Neural cell (in vitro differentiated cells): Measurements from ENCODE around the gene NR2C2. TPM values are rescaled to one million over a fixed set of nuclear protein-coding genes. Genes with fewer than 3 reads are reported as not detected.

Source experiments
- H2AFZ ChIP-seq: fragments of 200-600, 300-800 bp; sonication (generic), shearing (Covaris generic); 2 replicates; pipeline ENCODE4 v1.6.0; 2014; ENCODE audit warnings: low read depth, mild to moderate bottlenecking, antibody characterized with exemption, low read length, moderate library complexity
- H3F3A ChIP-seq: fragments of 200-600 bp; shearing (Covaris generic); 2 replicates; pipeline ENCODE4 v1.6.1; 2016; ENCODE audit warnings: mild to moderate bottlenecking, moderate library complexity, mixed read lengths, antibody characterized with exemption, low read length; ENCODE audit not compliant: insufficient read depth, poor library complexity, severe bottlenecking
- H3K27ac ChIP-seq: fragments of 200-600, 300-800 bp; sonication (generic), shearing (Covaris generic); 2 replicates; pipeline ENCODE4 v1.5.1; 2014; ENCODE audit warnings: mild to moderate bottlenecking, low read length, moderate library complexity
- H3K27me3 ChIP-seq: fragments of 300-800, 200-600 bp; sonication (generic), shearing (Covaris generic); 2 replicates; pipeline ENCODE4 v1.6.0; 2014; ENCODE audit warnings: mild to moderate bottlenecking, low read depth, low read length, moderate library complexity; ENCODE audit not compliant: insufficient read depth
- H3K36me3 ChIP-seq: fragments of 300-800, 200-600 bp; sonication (generic), shearing (Covaris generic); 2 replicates; pipeline ENCODE4 v1.5.1; 2014; ENCODE audit warnings: mild to moderate bottlenecking, antibody characterized with exemption, low read length, moderate library complexity; ENCODE audit not compliant: insufficient read depth
- H3K4me2 ChIP-seq: fragments of 300-800, 200-600 bp; sonication (generic), shearing (Covaris generic); 2 replicates; pipeline ENCODE4 v1.6.0; 2014; ENCODE audit warnings: mild to moderate bottlenecking, low read length
- H3K4me3 ChIP-seq: fragments of 300-800, 200-600 bp; sonication (generic), shearing (Covaris generic); 2 replicates; pipeline ENCODE4 v1.5.1; 2014; ENCODE audit warnings: mild to moderate bottlenecking, low read length, moderate library complexity
- H3K79me2 ChIP-seq: fragments of 200-600 bp; shearing (Covaris generic); replicated peaks from 2 replicates; pipeline ENCODE4 v1.6.0; 2014; ENCODE audit warnings: mild to moderate bottlenecking, low read length, moderate library complexity; ENCODE audit not compliant: insufficient read depth
- H3K9ac ChIP-seq: fragments of 300-800, 200-600 bp; sonication (generic), shearing (Covaris generic); 2 replicates; pipeline ENCODE4 v1.6.1; 2016; ENCODE audit warnings: mild to moderate bottlenecking, low read length, mixed read lengths
- H3K9me2 ChIP-seq: fragments of 200-600 bp; shearing (Covaris generic); 2 replicates; pipeline ENCODE4 v1.6.1; 2016; ENCODE audit warnings: mild to moderate bottlenecking, low read length, mixed read lengths; ENCODE audit not compliant: insufficient read depth
- H3K9me3 ChIP-seq: fragments of 200-600, 300-800 bp; sonication (generic), shearing (Covaris generic); 2 replicates; pipeline ENCODE4 v1.6.1; 2016; ENCODE audit warnings: mild to moderate bottlenecking, mixed run types, low read length, moderate library complexity, mixed read lengths
- H4K20me1 ChIP-seq: fragments of 200-600 bp; shearing (Covaris generic); 2 replicates; pipeline ENCODE4 v1.6.1; 2016; ENCODE audit warnings: mild to moderate bottlenecking, mixed run types; ENCODE audit not compliant: insufficient read depth
- EP300 ChIP-seq: fragments of 450-650 bp; conservative IDR thresholded peaks from 2 replicates; pipeline ENCODE4 v1.6.1; 2014; ENCODE audit warnings: antibody characterized with exemption, mild to moderate bottlenecking, moderate library complexity; ENCODE audit not compliant: poor library complexity, severe bottlenecking
- EZH2 ChIP-seq: fragments of 200-600, 300-800 bp; shearing (Covaris generic), sonication (generic); IDR thresholded peaks from 2 replicates; pipeline ENCODE4 v1.6.1; 2014; ENCODE audit warnings: antibody characterized with exemption, low read length, borderline replicate concordance, mild to moderate bottlenecking; ENCODE audit not compliant: insufficient read depth, poor library complexity, severe bottlenecking
- MXI1 ChIP-seq: fragments of 450-650 bp; conservative IDR thresholded peaks from 2 replicates; pipeline ENCODE4 v1.6.1; 2014; ENCODE audit warnings: antibody characterized with exemption, mild to moderate bottlenecking; ENCODE audit not compliant: poor library complexity, severe bottlenecking
- POLR2AphosphoS5 ChIP-seq: IDR thresholded peaks from 2 replicates; pipeline ENCODE4 v1.6.1; 2012
- RAD21 ChIP-seq: fragments of 450-650 bp; conservative IDR thresholded peaks from 2 replicates; pipeline ENCODE4 v1.6.1; 2014; ENCODE audit warnings: antibody characterized with exemption, mild to moderate bottlenecking, moderate library complexity
- SMC3 ChIP-seq: fragments of 450-650 bp; conservative IDR thresholded peaks from 2 replicates; pipeline ENCODE4 v1.6.1; 2014; ENCODE audit warnings: antibody characterized with exemption, mild to moderate bottlenecking, moderate library complexity; ENCODE audit not compliant: poor library complexity
- TAF1 ChIP-seq: IDR thresholded peaks from 2 replicates; pipeline ENCODE4 v1.6.1; 2012; ENCODE audit warnings: low read depth
- polyA plus RNA-seq: library from polyadenylated mRNA; depleted of rRNA; stranded (reverse); fragments of >200 nt; gene quantifications from 2 replicates; pipeline ENCODE4 v1.2.3, GENCODE V29; 2014
- TF ChIP-seq, protein P1 (sequence below): fragments of 450-650 bp; IDR thresholded peaks from 2 replicates; pipeline ENCODE4 v1.5.1; 2014; ENCODE audit warnings: antibody characterized with exemption, mild to moderate bottlenecking, moderate library complexity; ENCODE audit not compliant: poor library complexity, severe bottlenecking
- TF ChIP-seq, protein P2 (sequence below): IDR thresholded peaks from 2 replicates; pipeline ENCODE4 v1.6.1; 2012; ENCODE audit warnings: borderline replicate concordance

The NR2C2 gene
- polyA plus RNA-seq, 1 donor from 2014 or later, result 37.5 TPM

DNA sequence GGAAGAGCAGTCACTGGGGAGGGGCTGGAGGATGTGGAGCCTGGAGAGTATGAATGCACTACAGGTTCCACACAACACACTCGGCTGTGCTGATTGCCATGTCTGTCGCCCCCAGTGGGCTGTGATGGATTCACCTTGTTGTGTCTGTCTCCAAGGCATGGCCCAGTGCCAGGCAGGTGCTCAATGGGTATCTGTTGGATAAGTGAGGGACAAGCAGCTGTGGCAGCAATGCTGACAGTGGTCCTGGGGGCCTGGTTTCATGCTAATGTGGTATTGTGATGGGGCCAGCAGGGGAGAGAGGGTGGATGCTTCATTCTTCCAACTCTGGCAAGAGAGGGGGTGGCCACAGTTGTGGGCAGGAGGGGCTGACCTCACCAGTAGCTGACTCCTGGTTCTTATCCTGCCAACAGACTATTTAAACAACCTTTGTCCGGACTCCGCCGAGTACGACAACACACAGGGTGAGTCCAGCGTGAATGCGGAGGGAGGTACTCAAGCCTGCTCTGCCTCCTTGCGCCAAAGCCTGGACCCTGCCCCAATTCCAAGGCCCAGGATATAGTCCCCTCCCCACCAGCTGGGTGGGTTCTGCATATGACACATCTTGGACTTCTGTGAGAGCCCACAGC is 47.3 kb upstream of the NR2C2 start:
- Histone ChIP-seq H3K36me3 (no peaks in the 10 kb centered on the region), H3K4me2 (no peak overlapping the region)

DNA sequence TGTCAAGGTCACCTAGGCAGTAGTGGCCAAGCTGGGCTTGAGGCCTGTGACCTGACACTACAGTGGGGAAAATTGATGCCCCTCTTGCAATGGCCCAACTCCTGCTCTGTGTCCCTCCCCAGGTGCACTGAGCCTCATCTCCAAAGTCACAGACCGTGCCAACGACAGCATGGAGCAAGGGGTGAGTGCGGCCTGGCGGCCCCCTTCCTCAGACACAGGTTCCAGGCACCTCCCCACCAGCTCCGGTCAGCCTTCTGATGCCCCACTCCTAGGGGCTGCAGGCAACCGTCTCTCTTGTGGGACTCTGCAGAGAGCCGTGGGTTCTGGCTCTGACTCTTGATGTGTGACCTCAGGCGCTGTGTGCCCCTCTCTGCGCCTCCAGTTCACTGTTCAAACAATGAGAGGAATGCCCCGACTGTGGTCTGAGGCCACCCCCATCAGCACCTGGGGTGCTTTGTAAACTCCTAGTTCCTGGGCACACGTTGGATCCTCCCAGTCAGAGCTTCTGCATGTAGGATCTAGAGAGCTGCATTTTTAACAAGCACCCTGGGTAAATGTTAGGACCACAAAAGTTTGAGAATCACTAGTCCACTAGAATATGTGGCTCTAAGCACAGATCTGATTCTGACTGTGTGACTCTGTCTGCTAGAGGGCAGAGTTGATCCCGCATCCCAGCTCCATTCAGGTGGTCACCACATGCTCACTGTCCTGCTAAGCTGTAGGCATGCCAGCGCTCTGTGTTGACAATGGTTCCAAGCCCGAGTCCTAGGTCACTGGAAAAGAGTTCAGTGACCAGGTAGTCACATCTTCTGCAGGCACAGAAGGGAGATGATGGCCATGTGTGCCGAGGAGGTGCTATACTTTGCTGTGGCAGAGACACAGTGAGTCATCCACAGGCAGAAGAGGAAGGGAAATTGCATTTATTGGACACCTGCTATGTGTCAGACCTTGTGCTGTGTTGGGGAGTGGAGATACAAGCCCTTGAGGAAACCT is 46.2 kb upstream of the NR2C2 start:
- Histone ChIP-seq H4K20me1 (no peaks in the 10 kb centered on the region), H3K27ac (no peak overlapping the region), H3K4me2 (no peak overlapping the region), H3K9me2 (no peaks in the 10 kb centered on the region), H3F3A (no peaks in the 10 kb centered on the region), H3K27me3 (no peaks in the 10 kb centered on the region), H3K9ac (no peak overlapping the region), H2AFZ (no peak overlapping the region), H3K36me3 (no peaks in the 10 kb centered on the region), H3K4me3 (no peak overlapping the region), H3K79me2 (no peaks in the 10 kb centered on the region), H3K9me3 (no peaks in the 10 kb centered on the region)
- TF ChIP-seq SMC3 (no peak), EP300 (no peak), POLR2AphosphoS5 (no peak), TAF1 (no peak), RAD21 (no peak), MXI1 (no peak)
- TF ChIP-seq, protein P1, sequence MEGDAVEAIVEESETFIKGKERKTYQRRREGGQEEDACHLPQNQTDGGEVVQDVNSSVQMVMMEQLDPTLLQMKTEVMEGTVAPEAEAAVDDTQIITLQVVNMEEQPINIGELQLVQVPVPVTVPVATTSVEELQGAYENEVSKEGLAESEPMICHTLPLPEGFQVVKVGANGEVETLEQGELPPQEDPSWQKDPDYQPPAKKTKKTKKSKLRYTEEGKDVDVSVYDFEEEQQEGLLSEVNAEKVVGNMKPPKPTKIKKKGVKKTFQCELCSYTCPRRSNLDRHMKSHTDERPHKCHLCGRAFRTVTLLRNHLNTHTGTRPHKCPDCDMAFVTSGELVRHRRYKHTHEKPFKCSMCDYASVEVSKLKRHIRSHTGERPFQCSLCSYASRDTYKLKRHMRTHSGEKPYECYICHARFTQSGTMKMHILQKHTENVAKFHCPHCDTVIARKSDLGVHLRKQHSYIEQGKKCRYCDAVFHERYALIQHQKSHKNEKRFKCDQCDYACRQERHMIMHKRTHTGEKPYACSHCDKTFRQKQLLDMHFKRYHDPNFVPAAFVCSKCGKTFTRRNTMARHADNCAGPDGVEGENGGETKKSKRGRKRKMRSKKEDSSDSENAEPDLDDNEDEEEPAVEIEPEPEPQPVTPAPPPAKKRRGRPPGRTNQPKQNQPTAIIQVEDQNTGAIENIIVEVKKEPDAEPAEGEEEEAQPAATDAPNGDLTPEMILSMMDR, result no peak
- TF ChIP-seq, protein P2, sequence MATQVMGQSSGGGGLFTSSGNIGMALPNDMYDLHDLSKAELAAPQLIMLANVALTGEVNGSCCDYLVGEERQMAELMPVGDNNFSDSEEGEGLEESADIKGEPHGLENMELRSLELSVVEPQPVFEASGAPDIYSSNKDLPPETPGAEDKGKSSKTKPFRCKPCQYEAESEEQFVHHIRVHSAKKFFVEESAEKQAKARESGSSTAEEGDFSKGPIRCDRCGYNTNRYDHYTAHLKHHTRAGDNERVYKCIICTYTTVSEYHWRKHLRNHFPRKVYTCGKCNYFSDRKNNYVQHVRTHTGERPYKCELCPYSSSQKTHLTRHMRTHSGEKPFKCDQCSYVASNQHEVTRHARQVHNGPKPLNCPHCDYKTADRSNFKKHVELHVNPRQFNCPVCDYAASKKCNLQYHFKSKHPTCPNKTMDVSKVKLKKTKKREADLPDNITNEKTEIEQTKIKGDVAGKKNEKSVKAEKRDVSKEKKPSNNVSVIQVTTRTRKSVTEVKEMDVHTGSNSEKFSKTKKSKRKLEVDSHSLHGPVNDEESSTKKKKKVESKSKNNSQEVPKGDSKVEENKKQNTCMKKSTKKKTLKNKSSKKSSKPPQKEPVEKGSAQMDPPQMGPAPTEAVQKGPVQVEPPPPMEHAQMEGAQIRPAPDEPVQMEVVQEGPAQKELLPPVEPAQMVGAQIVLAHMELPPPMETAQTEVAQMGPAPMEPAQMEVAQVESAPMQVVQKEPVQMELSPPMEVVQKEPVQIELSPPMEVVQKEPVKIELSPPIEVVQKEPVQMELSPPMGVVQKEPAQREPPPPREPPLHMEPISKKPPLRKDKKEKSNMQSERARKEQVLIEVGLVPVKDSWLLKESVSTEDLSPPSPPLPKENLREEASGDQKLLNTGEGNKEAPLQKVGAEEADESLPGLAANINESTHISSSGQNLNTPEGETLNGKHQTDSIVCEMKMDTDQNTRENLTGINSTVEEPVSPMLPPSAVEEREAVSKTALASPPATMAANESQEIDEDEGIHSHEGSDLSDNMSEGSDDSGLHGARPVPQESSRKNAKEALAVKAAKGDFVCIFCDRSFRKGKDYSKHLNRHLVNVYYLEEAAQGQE, result no peak

More for the DNA sequence above, 47.3 kb upstream of the NR2C2 start:
- H3K9me2 ChIP-seq, result no peaks in the 10 kb centered on the region
- H3K4me3 ChIP-seq, result no peak overlapping the region
- H2AFZ ChIP-seq, result no peak overlapping the region
- no peaks in the 10 kb centered on the region for H4K20me1 ChIP-seq
- no peaks in the 10 kb centered on the region for H3K27me3 ChIP-seq
- TF ChIP-seq RAD21 (no peak), EZH2 (no peak), SMC3 (no peak), EP300 (no peak), POLR2AphosphoS5 (no peak), MXI1 (no peak), TAF1 (no peak)
- TF ChIP-seq, protein P2, result no peak
- TF ChIP-seq, protein P1, result no peak
- H3K27ac ChIP-seq, result no peak overlapping the region
- H3K9ac ChIP-seq, result no peak overlapping the region
- no peaks in the 10 kb centered on the region for H3F3A ChIP-seq
- no peaks in the 10 kb centered on the region for H3K9me3 ChIP-seq
- no peaks in the 10 kb centered on the region for H3K79me2 ChIP-seq
